ENCODE measurements around the gene NDUFB3.

NDUFB3 gene

GRCh38 chr2:201070948-201071478 is 788 bp upstream of the NDUFB3 start:
- DNase-seq (ENCODE audit: low read depth): peak; percentile 13
- peak overlapping the region; percentile 95 for H3K4me3 ChIP-seq (ENCODE audit: low read length)
- TF ChIP-seq, protein P1, sequence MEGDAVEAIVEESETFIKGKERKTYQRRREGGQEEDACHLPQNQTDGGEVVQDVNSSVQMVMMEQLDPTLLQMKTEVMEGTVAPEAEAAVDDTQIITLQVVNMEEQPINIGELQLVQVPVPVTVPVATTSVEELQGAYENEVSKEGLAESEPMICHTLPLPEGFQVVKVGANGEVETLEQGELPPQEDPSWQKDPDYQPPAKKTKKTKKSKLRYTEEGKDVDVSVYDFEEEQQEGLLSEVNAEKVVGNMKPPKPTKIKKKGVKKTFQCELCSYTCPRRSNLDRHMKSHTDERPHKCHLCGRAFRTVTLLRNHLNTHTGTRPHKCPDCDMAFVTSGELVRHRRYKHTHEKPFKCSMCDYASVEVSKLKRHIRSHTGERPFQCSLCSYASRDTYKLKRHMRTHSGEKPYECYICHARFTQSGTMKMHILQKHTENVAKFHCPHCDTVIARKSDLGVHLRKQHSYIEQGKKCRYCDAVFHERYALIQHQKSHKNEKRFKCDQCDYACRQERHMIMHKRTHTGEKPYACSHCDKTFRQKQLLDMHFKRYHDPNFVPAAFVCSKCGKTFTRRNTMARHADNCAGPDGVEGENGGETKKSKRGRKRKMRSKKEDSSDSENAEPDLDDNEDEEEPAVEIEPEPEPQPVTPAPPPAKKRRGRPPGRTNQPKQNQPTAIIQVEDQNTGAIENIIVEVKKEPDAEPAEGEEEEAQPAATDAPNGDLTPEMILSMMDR (conservative IDR thresholded peaks at IDR 0.05; ENCODE audit: low read length): no peak

DNA sequence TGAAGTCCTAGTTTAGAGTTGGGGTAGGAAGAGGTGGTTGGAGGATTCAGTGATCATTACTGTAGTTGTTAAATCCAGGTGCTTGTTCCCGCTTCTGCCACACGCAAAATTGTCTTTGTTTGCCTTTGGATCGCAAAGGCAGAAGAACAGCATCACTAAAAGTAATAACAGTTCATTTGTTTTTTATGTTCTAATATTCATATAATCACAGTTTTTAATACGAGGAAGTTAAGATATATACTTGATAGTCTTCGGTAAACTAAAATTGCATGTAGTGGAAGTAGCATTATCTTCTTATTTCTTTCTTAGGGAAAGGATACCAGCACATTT is 365 bp downstream of the NDUFB3 start:
- no peak for DNase-seq (ENCODE audit: low read depth)
- TF ChIP-seq, protein P1 (conservative IDR thresholded peaks at IDR 0.05; ENCODE audit: low read length): no peak

GRCh38 chr2:201073071-201073470 is 1.3 kb downstream of the NDUFB3 start:
- H3K4me3 ChIP-seq (ENCODE audit: low read length): no peak overlapping the region
- TF ChIP-seq, protein P1 (conservative IDR thresholded peaks at IDR 0.05; ENCODE audit: low read length): no peak
- no peak for DNase-seq (ENCODE audit: low read depth)

More for the DNA sequence above, 365 bp downstream of the NDUFB3 start:
- H3K4me3 ChIP-seq (ENCODE audit: low read length): peak overlapping the region; percentile 95

GRCh38 chr2:201074996-201075395 is 3.2 kb downstream of the NDUFB3 start:
- no peak overlapping the region for H3K4me3 ChIP-seq (ENCODE audit: low read length)
- TF ChIP-seq, protein P1 (conservative IDR thresholded peaks at IDR 0.05; ENCODE audit: low read length): no peak
- DNase-seq (ENCODE audit: low read depth): no peak

DNA sequence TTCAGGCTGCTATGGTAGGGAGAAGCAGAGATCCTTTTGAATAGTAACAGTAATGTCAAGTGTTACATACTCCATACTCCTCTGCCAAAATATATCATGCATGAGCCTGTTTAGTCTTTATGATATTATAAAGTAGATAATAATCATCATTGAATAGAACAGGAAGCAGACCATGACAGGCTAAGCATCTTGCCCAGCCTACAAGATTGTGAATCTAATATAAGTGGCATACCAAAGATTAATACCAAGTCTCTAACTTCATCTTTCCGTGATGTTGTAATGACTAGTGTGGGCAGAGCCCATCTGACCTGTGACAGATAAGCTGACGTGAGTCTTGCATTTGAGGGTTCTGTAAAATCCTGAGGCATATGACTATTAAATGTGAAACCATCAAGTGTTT is 13.1 kb downstream of the NDUFB3 start:
- TF ChIP-seq, protein P1 (conservative IDR thresholded peaks at IDR 0.05; ENCODE audit: low read length): no peak
- no peak for DNase-seq (ENCODE audit: low read depth)
- no peak overlapping the region for H3K4me3 ChIP-seq (ENCODE audit: low read length)

GRCh38 chr2:201090574-201090973 is 18.8 kb downstream of the NDUFB3 start:
- TF ChIP-seq, protein P1 (conservative IDR thresholded peaks at IDR 0.05; ENCODE audit: low read length): no peak
- DNase-seq (ENCODE audit: low read depth): no peak
- no peak overlapping the region for H3K4me3 ChIP-seq (ENCODE audit: low read length)

GRCh38 chr2:201093573-201093972 is 21.8 kb downstream of the NDUFB3 start:
- peak; percentile 74 for DNase-seq (ENCODE audit: low read depth)
- H3K4me3 ChIP-seq (ENCODE audit: low read length): no peak overlapping the region
- TF ChIP-seq, protein P1 (conservative IDR thresholded peaks at IDR 0.05; ENCODE audit: low read length): no peak

Measured in AG10803 (cell line).